Ectodermal cell (in vitro differentiated cells): Measurements from ENCODE around the gene IZUMO1R.

Experiments
- H3K27ac ChIP-seq: 2 replicates; pipeline ENCODE4 v1.7.0; 2013; ENCODE audit warnings: mild to moderate bottlenecking, low read depth, low read length; ENCODE audit not compliant: insufficient read depth, poor library complexity, severe bottlenecking
- H3K27me3 ChIP-seq: 2 replicates; pipeline ENCODE4 v1.7.0; 2013; ENCODE audit warnings: mild to moderate bottlenecking, low read length; ENCODE audit not compliant: insufficient read depth, control insufficient read depth, poor library complexity, severe bottlenecking
- H3K36me3 ChIP-seq: one replicate; pipeline ENCODE4 v1.7.0; 2013; ENCODE audit warnings: low read length; ENCODE audit not compliant: control insufficient read depth, insufficient read depth
- H3K4me1 ChIP-seq: one replicate; pipeline ENCODE4 v1.7.0; 2013; ENCODE audit warnings: low read length; ENCODE audit not compliant: control insufficient read depth, insufficient read depth
- H3K4me3 ChIP-seq: 2 replicates; pipeline ENCODE4 v1.7.0; 2013; ENCODE audit warnings: low read depth, low read length, control low read depth; ENCODE audit not compliant: insufficient read depth
- H3K9me3 ChIP-seq: 2 replicates; pipeline ENCODE4 v1.7.0; 2013; ENCODE audit warnings: mild to moderate bottlenecking, low read length, moderate library complexity; ENCODE audit not compliant: control insufficient read depth
- WGBS, 2 experiments: methylation state at CpG; one replicate each; pipeline ENCODE4 v1.1.7; 2013; ENCODE audit warnings: missing lambda C conversion rate in 2 of 2; 5-methylcytosine and 5-hydroxymethylcytosine counted together

IZUMO1R gene

GRCh38 chr11:94322501-94322900 lies 18.1 kb downstream of the IZUMO1R start:
- no peaks in the 10 kb centered on the region for H3K4me1 ChIP-seq
- no peaks in the 10 kb centered on the region for H3K9me3 ChIP-seq
- H3K27ac ChIP-seq = no peak overlapping the region
- H3K36me3 ChIP-seq = no peaks in the 10 kb centered on the region
- no peaks in the 10 kb centered on the region for H3K27me3 ChIP-seq
- 74 to 85% methylated on average over 3 of the region's 3 CpGs for WGBS, 2 experiments
- H3K4me3 ChIP-seq = no peak overlapping the region

DNA sequence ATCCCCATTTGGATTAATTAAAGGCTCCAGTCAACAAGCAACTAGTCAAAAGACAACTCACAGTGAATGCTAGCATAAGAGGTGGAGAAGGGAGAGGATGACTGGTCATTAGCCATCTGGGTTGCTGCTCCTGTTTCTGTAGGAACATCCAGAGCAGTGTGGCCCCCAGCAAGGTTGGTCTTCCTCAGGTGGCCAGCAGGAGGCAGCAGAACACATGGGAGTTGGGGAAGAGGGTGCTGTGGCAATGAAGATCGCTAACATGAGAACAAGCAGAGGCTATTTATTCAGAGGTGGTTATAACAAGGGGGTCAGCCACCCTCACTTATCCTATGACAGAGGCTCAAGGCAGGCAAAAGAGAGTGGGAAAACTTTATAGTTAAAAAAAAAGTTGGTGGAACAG lies 21.3 kb downstream of the IZUMO1R start:
- 12 to 17% methylated on average over 1 of the region's 1 CpG for WGBS, 2 experiments
- H3K4me3 ChIP-seq = no peak overlapping the region

DNA sequence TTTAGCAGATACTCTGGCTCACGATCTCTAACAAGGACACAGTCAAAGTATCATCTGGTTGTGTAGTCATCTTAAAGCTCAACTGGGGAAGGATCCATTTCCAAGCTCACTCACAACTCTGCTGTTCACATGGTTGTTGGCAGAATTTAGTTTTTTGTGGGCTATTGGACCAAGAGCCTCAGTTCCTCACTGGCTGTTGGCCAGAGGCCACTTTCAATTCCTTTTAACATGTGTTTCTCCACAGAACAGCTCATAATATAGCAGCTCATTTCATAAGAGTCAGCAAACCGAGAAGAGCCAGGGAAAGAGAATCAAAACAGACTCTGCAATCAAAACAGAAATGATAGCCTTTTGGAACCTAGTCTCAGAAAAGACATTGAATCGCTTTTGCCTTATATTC lies 22.6 kb downstream of the IZUMO1R start:
- Histone ChIP-seq H3K36me3 (no peaks in the 10 kb centered on the region), H3K27me3 (no peaks in the 10 kb centered on the region), H3K27ac (no peak overlapping the region), H3K4me1 (no peaks in the 10 kb centered on the region), H3K4me3 (no peak overlapping the region), H3K9me3 (no peaks in the 10 kb centered on the region)
- 39 to 49% methylated on average over 3 of the region's 3 CpGs for WGBS, 2 experiments

More for the DNA sequence above, 21.3 kb downstream of the IZUMO1R start:
- Histone ChIP-seq H3K4me1 (no peaks in the 10 kb centered on the region), H3K27ac (no peak overlapping the region), H3K27me3 (no peaks in the 10 kb centered on the region), H3K36me3 (no peaks in the 10 kb centered on the region), H3K9me3 (no peaks in the 10 kb centered on the region)

- H3K27me3 ChIP-seq = no peaks in the 10 kb centered on the region
- no peaks in the 10 kb centered on the region for H3K9me3 ChIP-seq
- no peaks in the 10 kb centered on the region for H3K4me1 ChIP-seq
- no peak overlapping the region for H3K4me3 ChIP-seq
- H3K36me3 ChIP-seq = no peaks in the 10 kb centered on the region
- 87 to 90% methylated on average over 6 of the region's 6 CpGs for WGBS, 2 experiments
- H3K27ac ChIP-seq = no peak overlapping the region
Observed at GRCh38 chr11:94328587-94329080, 24.3 kb downstream of the IZUMO1R start.

GRCh38 chr11:94329501-94329900 lies 25.1 kb downstream of the IZUMO1R start:
- Histone ChIP-seq H3K4me3 (no peak overlapping the region), H3K27me3 (no peaks in the 10 kb centered on the region), H3K36me3 (no peaks in the 10 kb centered on the region), H3K27ac (no peak overlapping the region), H3K4me1 (no peaks in the 10 kb centered on the region), H3K9me3 (no peaks in the 10 kb centered on the region)
- WGBS, 2 experiments = 90 to 94% methylated on average over 3 of the region's 3 CpGs

- Histone ChIP-seq H3K9me3 (no peaks in the 10 kb centered on the region), H3K27me3 (no peaks in the 10 kb centered on the region), H3K27ac (no peak overlapping the region), H3K36me3 (no peaks in the 10 kb centered on the region), H3K4me1 (no peaks in the 10 kb centered on the region), H3K4me3 (no peak overlapping the region)
- 100% methylated on average over 2 of the region's 2 CpGs for WGBS, 2 experiments
Observed at GRCh38 chr11:94330789-94331188, 26.4 kb downstream of the IZUMO1R start.

- Histone ChIP-seq H3K27me3 (no peaks in the 10 kb centered on the region), H3K27ac (no peak overlapping the region), H3K36me3 (no peaks in the 10 kb centered on the region), H3K9me3 (no peaks in the 10 kb centered on the region), H3K4me1 (no peaks in the 10 kb centered on the region), H3K4me3 (no peak overlapping the region)
Observed at GRCh38 chr11:94332814-94333213, 28.4 kb downstream of the IZUMO1R start.

GRCh38 chr11:94336033-94336432 lies 31.7 kb downstream of the IZUMO1R start:
- 91 to 93% methylated on average over 6 of the region's 6 CpGs for WGBS, 2 experiments
- Histone ChIP-seq H3K4me3 (no peak overlapping the region), H3K4me1 (no peaks in the 10 kb centered on the region), H3K9me3 (no peaks in the 10 kb centered on the region), H3K27me3 (no peaks in the 10 kb centered on the region), H3K36me3 (no peaks in the 10 kb centered on the region), H3K27ac (no peak overlapping the region)

GRCh38 chr11:94338651-94339050 lies 34.3 kb downstream of the IZUMO1R start:
- Histone ChIP-seq H3K36me3 (no peaks in the 10 kb centered on the region), H3K4me3 (no peak overlapping the region), H3K9me3 (no peaks in the 10 kb centered on the region), H3K4me1 (no peaks in the 10 kb centered on the region), H3K27me3 (no peaks in the 10 kb centered on the region), H3K27ac (no peak overlapping the region)
- WGBS, 2 experiments = 95 to 100% methylated on average over 1 to 3 of the region's 3 CpGs

GRCh38 chr11:94342250-94342649 lies 37.9 kb downstream of the IZUMO1R start:
- Histone ChIP-seq H3K27ac (no peak overlapping the region), H3K4me1 (no peaks in the 10 kb centered on the region), H3K36me3 (no peaks in the 10 kb centered on the region), H3K27me3 (no peaks in the 10 kb centered on the region), H3K9me3 (no peaks in the 10 kb centered on the region), H3K4me3 (no peak overlapping the region)
- WGBS, 2 experiments = 91 to 92% methylated on average over 3 of the region's 3 CpGs

- no peaks in the 10 kb centered on the region for H3K27me3 ChIP-seq
- 85% methylated on average over 1 of the region's 1 CpG; no CpG with 5 or more reads in 1 of the 2 experiments for WGBS, 2 experiments
- H3K9me3 ChIP-seq = no peaks in the 10 kb centered on the region
- H3K27ac ChIP-seq = no peak overlapping the region
- H3K4me3 ChIP-seq = no peak overlapping the region
- no peaks in the 10 kb centered on the region for H3K36me3 ChIP-seq
- no peaks in the 10 kb centered on the region for H3K4me1 ChIP-seq
Observed at GRCh38 chr11:94343495-94343894, 39.1 kb downstream of the IZUMO1R start.
